GM18870 (cell line): ENCODE measurements around the gene ADCY4.
"Not testable (repeated sequence)": the region's sequence is repeated elsewhere in the genome, so short reads cannot be mapped to it uniquely, and the experiment has no call there.

Experiments used
- ATAC-seq: cut with Tn5 transposase; IDR thresholded peaks from one replicate; pipeline ENCODE4 v1.9.1; 2021; ENCODE audit warnings: moderate library complexity; ENCODE audit not compliant: unreplicated experiment

Gene ADCY4

GRCh38 chr14:24367514-24368211 is 32.8 kb upstream of the ADCY4 start, which contains the start of gene NFATC4:
NFATC4 (plus strand) TSS chr14:24368184; CDS start chr14:24368341, 157 bp downstream.
- ATAC-seq = peak; percentile 19

GRCh38 chr14:24366721-24367513 is 32.0 kb upstream of the ADCY4 start:
- ATAC-seq = peak; percentile 46

GRCh38 chr14:24366413-24366720 is 31.5 kb upstream of the ADCY4 start:
- peak; percentile 31 for ATAC-seq

- ATAC-seq = no peak
Observed at GRCh38 chr14:24365600-24366412, 30.9 kb upstream of the ADCY4 start.

GRCh38 chr14:24364841-24365240 is 30.0 kb upstream of the ADCY4 start:
- ATAC-seq = no peak

GRCh38 chr14:24363401-24363800 is 28.5 kb upstream of the ADCY4 start:
- ATAC-seq = no peak

- ATAC-seq = no peak
Observed at GRCh38 chr14:24362241-24362960, 27.5 kb upstream of the ADCY4 start.

GRCh38 chr14:24361326-24361725 is 26.5 kb upstream of the ADCY4 start:
- ATAC-seq = no peak

GRCh38 chr14:24360281-24360680 is 25.4 kb upstream of the ADCY4 start:
- no peak for ATAC-seq

GRCh38 chr14:24356208-24356607 is 21.3 kb upstream of the ADCY4 start:
- ATAC-seq = no peak

- ATAC-seq = no peak
Observed at GRCh38 chr14:24355009-24355408, 20.1 kb upstream of the ADCY4 start.

GRCh38 chr14:24354482-24354825 is 19.6 kb upstream of the ADCY4 start:
- ATAC-seq = not testable (repeated sequence)

- no peak for ATAC-seq
Observed at GRCh38 chr14:24353559-24354481, 18.9 kb upstream of the ADCY4 start.

- ATAC-seq = no peak
Observed at GRCh38 chr14:24351517-24351916, 16.6 kb upstream of the ADCY4 start.

GRCh38 chr14:24349742-24350141 is 14.9 kb upstream of the ADCY4 start:
- no peak for ATAC-seq

- ATAC-seq = no peak
Observed at GRCh38 chr14:24348186-24348585, 13.3 kb upstream of the ADCY4 start.

- no peak for ATAC-seq
Observed at GRCh38 chr14:24347134-24347533, 12.3 kb upstream of the ADCY4 start.

GRCh38 chr14:24343795-24344660 is 9.2 kb upstream of the ADCY4 start:
- ATAC-seq = no peak

- ATAC-seq = no peak
Observed at GRCh38 chr14:24342889-24343288, 8.0 kb upstream of the ADCY4 start.
